HG03064 (cell line): Measurements from ENCODE around the gene STK32B.
"Not testable (repeated sequence)": the region's sequence is repeated elsewhere in the genome, so short reads cannot be mapped to it uniquely, and the experiment has no call there.

ENCODE experiments used
- ATAC-seq: cut with Tn5 transposase; IDR thresholded peaks from one replicate; pipeline ENCODE4 v1.9.1; 2021; ENCODE audit warnings: low read depth; ENCODE audit not compliant: unreplicated experiment

Gene STK32B

GRCh38 chr4:5051278-5052203 lies at the start of gene STK32B:
Gene STK32B, plus strand, starts transcription at chr4:5051480.
- ATAC-seq: no peak

- ATAC-seq: not testable (repeated sequence)
Observed at GRCh38 chr4:5001641-5002040, 49.6 kb upstream of the STK32B start.

GRCh38 chr4:5003372-5003857 lies 47.9 kb upstream of the STK32B start:
- no peak for ATAC-seq

- no peak for ATAC-seq
Observed at GRCh38 chr4:5003918-5004317, 47.4 kb upstream of the STK32B start.

- ATAC-seq: no peak
Observed at GRCh38 chr4:5004496-5004895, 46.8 kb upstream of the STK32B start.

GRCh38 chr4:5006932-5007331 lies 44.3 kb upstream of the STK32B start:
- ATAC-seq: not testable (repeated sequence)

GRCh38 chr4:5009796-5010195 lies 41.5 kb upstream of the STK32B start:
- no peak for ATAC-seq

GRCh38 chr4:5010984-5011383 lies 40.3 kb upstream of the STK32B start:
- ATAC-seq: no peak

- no peak for ATAC-seq
Observed at GRCh38 chr4:5012244-5012898, 38.9 kb upstream of the STK32B start.

- ATAC-seq: no peak
Observed at GRCh38 chr4:5012958-5013357, 38.3 kb upstream of the STK32B start.

- ATAC-seq: no peak
Observed at GRCh38 chr4:5014007-5014682, 37.1 kb upstream of the STK32B start.

- ATAC-seq: no peak
Observed at GRCh38 chr4:5018096-5018495, 33.2 kb upstream of the STK32B start.

GRCh38 chr4:5018603-5019002 lies 32.7 kb upstream of the STK32B start:
- ATAC-seq: no peak

- no peak for ATAC-seq
Observed at GRCh38 chr4:5019274-5019673, 32.0 kb upstream of the STK32B start, which contains the start of gene CYTL1. Gene CYTL1, minus strand, starts transcription at chr4:5019458. Its CDS starts 13 bp downstream, at chr4:5019445.

GRCh38 chr4:5019796-5020195 lies 31.5 kb upstream of the STK32B start:
- ATAC-seq: no peak

GRCh38 chr4:5020341-5020740 lies 30.9 kb upstream of the STK32B start:
- ATAC-seq: no peak

GRCh38 chr4:5021546-5021945 lies 29.7 kb upstream of the STK32B start:
- ATAC-seq: no peak

GRCh38 chr4:5024673-5025072 lies 26.6 kb upstream of the STK32B start:
- no peak for ATAC-seq

- no peak for ATAC-seq
Observed at GRCh38 chr4:5026371-5026770, 24.9 kb upstream of the STK32B start.

GRCh38 chr4:5027346-5027745 lies 23.9 kb upstream of the STK32B start:
- ATAC-seq: no peak

GRCh38 chr4:5028480-5028879 lies 22.8 kb upstream of the STK32B start:
- ATAC-seq: no peak
